C4-2B (cell line): ENCODE measurements around the gene VEZF1.
"Not testable (repeated sequence)": the region's sequence is repeated elsewhere in the genome, so short reads cannot be mapped to it uniquely, and the experiment has no call there.

Experiments
- H3K27ac ChIP-seq: fragments of 450-650 bp; 2 replicates; pipeline ENCODE4 v1.5.1; 2017
- CTCF ChIP-seq: fragments of 450-650 bp; conservative IDR thresholded peaks from 2 replicates; pipeline ENCODE4 v1.5.1; 2017; ENCODE audit warnings: mild to moderate bottlenecking
- ZFX ChIP-seq: fragments of 450-650 bp; IDR thresholded peaks from 2 replicates; pipeline ENCODE4 v1.6.1; 2017

Gene VEZF1

GRCh38 chr17:57980522-57980921, 7.5 kb downstream of the VEZF1 start:
- no peak for TF ChIP-seq ZFX
- no peak for TF ChIP-seq CTCF
- no peak overlapping the region for H3K27ac ChIP-seq

- H3K27ac ChIP-seq = no peak overlapping the region
Measured at GRCh38 chr17:57979076-57979475, 9.0 kb downstream of the VEZF1 start.

GRCh38 chr17:57976594-57976993, 11.5 kb downstream of the VEZF1 start:
- no peak overlapping the region for H3K27ac ChIP-seq
- TF ChIP-seq ZFX (no peak), CTCF (no peak)

More at GRCh38 chr17:57979076-57979475, 9.0 kb downstream of the VEZF1 start:
- TF ChIP-seq CTCF (no peak), ZFX (no peak)

GRCh38 chr17:57975044-57975443, 13.0 kb downstream of the VEZF1 start:
- no peak overlapping the region for H3K27ac ChIP-seq
- TF ChIP-seq CTCF = no peak
- TF ChIP-seq ZFX = no peak

GRCh38 chr17:57974053-57974824, 13.8 kb downstream of the VEZF1 start:
- not testable (repeated sequence) for H3K27ac ChIP-seq

GRCh38 chr17:57972151-57972550, 15.9 kb downstream of the VEZF1 start:
- H3K27ac ChIP-seq = no peak overlapping the region
- no peak for TF ChIP-seq ZFX
- TF ChIP-seq CTCF = no peak

GRCh38 chr17:57971572-57971971, 16.5 kb downstream of the VEZF1 start:
- H3K27ac ChIP-seq = no peak overlapping the region
- TF ChIP-seq ZFX = no peak
- TF ChIP-seq CTCF = no peak

- no peak overlapping the region for H3K27ac ChIP-seq
- TF ChIP-seq ZFX (no peak), CTCF (no peak)
Measured at GRCh38 chr17:57970710-57971109, 17.3 kb downstream of the VEZF1 start.
